Activated CD8-positive, alpha-beta memory T cell treated with anti-CD3 and anti-CD28 coated beads, Interleukin-2, amount 50 U/mL, for 1 hour (primary cell): ENCODE measurements around the gene C11orf54.
A peak's percentile ranks its signal among the peaks of the same experiment; 100 is the strongest.
"Not testable (repeated sequence)": the region's sequence is repeated elsewhere in the genome, so short reads cannot be mapped to it uniquely, and the experiment has no call there.

Source experiments
- DNase-seq: peaks from one replicate; pipeline ENCODE4 v3.0.0-alpha.2; 2020; ENCODE audit errors: extremely low read depth

C11orf54 gene

DNA sequence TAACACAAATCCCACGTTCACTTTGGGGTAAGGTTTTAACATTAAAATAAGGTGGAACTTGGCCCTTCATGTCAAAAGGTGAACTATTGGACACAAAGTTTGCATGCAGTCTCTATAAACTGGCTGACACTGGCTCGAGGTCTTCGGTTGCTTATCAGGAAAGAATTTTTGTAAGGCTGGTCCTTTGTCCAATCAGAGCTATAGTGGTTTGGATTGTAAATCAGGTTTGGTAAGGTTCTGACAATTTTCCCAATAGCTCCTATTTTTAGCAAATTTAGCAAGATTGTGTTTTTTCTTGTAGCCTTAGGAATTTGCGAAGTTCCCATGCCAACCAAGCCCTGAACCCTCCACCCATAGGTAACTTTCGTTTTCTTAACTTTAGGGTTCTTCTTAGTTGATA is 25.0 kb downstream of the C11orf54 start:
- no peak for DNase-seq

DNA sequence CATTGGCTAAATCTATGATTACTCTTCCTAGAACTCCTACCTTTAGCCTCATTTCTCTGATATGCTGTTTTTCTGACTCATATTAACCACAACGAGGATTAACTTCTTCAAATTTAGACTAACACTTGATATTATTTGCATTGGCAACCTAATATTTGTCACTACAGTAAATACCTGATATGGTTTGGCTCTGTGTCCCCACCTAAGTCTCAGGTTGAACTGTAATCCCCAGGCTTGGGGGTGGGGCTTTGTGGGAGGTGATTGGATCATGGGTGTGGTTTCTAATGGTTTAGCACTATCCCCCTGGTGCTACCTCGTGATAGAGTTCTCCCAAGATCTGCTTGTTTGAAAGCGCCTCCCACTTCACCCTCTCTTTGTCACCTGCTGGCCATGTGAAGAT is 25.5 kb downstream of the C11orf54 start:
- DNase-seq: no peak

DNA sequence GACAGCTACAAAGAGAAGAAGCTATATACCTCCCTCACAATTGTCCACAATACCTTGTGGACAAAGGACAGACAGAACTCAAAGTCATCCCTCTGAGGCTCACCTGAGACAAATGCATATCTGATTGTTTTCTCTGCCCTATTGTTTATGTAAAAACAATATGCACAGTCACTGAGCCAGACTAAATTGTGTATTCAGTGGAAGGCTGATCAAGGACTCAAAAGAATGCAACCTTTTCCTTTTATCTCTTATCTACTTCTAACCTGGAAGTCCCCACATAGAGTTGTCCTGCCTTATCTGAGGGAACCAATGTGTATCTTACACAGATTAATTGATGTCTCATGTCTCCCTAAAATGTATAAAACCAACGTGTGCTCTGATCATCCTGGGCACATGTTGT is 28.7 kb downstream of the C11orf54 start:
- no peak for DNase-seq

DNA sequence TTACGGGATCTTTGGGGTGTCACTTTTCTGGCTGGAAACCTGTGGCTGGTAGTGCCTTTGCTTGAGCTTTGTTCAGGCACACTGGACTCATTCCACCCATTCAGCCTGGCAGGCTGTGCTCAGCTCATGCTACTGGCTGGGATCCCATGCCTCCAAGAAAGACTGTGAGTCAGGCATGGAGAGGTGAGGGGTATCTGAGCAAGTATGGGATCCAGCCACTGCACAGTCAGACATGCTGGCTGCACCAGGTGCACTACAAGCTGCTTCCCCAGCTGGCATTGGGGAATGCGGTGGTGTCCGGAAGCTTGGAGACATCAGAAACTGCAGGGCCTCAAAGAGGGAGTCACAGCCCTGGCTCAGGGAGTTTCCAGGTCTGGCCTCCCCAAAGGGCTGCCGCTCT is 30.7 kb downstream of the C11orf54 start:
- no peak for DNase-seq

DNA sequence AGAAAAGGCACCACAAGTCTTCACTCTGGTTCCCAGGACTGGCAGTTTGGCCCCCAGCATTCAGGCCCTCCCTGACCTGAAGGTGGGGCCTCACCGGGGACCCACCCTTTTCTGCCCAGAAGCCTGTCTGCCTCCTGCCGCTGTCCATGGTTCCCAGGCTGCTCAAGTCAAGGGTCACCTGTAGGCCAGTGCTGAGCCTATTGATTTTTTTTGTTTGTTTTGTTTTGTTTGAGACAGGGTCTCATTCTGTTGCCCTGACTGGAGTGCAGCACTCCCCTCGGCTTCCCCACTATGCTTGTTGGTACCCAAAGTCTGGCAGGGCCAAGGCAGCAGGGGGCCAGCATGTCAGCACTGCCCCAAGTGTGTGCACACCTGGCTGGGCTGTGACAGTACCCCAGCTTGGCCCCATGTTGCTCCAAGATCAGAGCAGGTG is 31.6 kb downstream of the C11orf54 start:
- no peak for DNase-seq

DNA sequence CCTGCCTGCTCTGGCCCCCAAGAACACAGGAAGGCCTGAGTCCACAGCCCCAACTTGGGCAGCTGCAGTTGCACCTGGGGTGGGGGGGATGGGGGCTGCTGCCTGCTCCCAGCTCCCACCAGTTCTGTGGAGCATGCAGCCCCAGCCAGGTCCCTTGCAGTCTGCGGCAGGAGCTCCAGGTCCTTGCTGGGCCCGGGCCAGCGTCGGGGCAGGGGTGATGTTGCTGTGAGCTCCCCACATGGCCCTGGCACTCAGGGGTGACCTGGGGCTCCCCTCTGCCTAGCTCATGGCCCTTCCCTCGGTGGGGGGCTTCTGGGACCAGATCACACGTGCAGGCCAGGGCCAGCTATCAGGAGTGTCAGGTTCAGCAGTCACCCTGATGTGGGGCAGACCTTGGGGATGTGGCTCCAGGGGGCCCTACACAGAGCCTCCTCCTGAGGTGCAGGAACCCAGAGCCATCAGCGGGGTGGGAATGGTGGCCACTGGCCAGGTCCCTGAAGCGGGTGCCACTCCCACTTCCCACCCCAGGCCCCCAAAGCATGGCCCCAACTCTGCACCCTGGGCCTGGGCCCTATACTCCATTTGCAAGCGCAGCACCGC is 32.2 kb downstream of the C11orf54 start:
- DNase-seq: no peak

DNA sequence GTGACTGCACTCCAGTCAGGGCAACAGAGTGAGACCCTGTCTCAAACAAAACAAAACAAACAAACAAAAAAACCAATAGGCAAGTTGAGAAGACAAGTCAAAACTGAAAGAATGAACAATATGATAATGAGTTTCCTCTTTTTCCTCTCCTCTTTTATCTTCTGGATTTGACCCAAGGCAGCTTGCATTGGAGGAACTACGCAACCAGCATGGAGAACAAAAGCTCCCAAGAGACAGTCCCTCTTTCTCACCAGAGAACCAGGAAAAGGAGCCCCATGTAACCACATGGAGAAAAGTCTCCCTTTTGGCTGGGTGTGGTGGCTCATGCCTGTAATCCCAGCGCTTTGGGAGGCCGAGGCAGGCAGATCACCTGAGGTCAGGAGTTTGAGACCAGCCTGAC is 33.1 kb downstream of the C11orf54 start:
- not testable (repeated sequence) for DNase-seq

DNA sequence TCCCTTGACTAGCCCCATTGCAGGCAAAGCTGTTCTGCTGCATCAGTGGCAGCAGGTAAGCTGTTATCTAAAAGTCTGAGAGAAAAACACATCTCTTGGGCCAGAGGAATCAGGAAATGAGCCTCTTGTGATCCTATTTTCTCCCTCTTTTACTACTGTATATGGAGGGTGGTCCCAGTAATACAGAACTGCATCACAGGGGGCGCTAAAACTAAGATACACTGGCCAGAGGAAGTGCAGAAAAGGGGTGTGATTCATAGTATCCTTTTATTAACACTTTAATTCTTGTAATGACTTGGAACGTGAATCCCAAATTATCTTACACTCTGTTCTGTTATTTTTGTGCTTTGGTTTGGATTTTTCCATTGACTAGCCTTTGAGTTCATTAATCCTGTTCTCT is 33.8 kb downstream of the C11orf54 start:
- DNase-seq: no peak

DNA sequence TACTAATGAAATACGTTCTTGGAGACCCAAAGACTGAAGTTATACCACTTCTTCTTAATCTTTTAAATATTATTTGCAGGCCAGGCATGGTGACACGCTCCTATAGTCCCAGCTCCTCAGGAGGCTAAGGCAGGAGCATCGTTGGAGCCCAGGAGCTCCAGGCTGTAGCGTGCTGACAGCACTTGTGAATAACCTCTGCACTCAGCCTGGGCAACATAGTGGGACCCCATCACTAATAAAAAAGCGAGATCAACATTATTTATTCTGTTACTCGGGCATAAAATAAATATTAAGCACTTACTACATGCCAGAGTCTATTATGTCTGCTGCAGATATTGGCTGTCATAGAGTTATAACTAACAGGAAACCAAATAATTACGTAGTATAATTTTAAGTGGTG is 41.9 kb downstream of the C11orf54 start:
- DNase-seq: no peak

DNA sequence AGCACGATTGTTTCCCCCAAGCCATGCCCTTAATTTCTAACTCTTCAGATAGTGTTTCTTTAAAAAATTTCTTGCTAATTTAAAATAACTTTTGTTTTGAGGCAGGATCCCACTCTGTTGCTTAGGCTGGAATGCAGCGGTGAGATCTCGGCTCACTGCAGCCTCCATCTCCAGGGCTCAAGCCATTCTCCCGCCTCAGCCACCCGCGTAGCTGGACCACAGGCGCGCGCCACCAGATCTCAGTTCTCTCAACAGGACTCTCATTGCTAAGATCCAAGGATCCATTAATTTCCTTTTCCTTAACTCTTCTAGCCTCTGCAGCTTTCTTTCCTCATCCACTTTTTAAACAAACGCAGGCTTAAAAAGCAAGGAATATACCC is 42.3 kb downstream of the C11orf54 start:
- DNase-seq: no peak

DNA sequence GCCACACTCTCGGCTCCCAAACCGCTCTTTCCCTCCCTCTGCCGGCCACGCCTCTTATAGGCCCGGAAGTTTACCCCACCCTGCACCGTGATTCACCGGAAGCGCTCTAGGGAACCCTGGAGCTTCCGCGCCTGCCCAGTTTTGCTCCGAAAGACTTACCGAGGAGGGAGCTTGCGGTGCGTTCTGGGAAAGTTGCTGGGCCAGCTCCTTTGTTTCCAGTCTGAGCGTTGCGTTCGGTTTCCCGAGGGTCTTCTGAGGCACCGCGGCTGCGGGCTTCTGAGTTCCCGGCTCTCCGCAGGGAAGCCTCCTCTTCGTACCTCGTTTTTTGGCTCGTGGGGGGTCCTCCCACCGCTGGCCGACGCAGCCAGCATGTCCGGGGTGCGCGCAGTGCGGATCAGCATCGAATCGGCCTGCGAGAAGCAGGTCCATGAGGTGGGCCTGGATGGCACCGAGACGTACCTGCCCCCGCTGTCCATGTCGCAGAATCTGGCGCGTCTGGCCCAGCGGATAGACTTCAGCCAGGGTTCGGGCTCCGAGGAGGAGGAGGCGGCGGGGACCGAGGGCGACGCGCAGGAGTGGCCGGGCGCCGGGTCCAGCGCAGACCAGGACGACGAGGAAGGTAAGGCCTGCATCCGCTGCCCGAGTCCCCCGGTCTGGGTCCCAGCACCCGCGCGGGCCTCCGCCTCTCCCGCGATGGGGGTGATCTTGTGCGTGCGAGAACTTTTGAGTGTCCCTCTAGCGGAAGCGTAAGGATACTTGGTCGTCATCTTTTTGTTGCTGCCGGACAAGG is 42.9 kb downstream of the C11orf54 start, which contains the start of gene MED17:
Gene MED17 (plus strand): TSS at position 138 of the 790 bp plus-strand sequence. CDS start 232 bp downstream, at position 370.
- peak; percentile 74 for DNase-seq

DNA sequence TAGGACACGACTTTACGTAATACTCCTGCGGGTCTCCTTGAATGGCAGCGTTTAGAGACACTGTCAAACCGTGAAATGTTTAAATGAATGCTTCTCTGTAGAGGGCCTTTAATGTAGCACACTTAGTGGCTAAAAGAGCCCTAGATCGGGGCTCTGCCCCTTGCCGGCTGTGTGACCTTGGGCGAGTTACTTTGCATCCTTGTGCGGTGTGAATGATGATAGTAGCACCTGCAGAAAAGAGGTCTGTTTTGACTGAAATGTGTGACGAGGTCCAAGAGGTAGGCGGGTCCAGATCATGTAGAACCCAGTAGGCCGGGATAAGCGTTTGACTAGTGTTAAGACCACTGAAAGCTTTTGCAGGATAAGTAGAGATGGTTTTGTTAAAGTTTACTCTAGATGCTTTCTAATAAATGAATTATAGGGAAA is 43.5 kb downstream of the C11orf54 start:
- no peak for DNase-seq

DNA sequence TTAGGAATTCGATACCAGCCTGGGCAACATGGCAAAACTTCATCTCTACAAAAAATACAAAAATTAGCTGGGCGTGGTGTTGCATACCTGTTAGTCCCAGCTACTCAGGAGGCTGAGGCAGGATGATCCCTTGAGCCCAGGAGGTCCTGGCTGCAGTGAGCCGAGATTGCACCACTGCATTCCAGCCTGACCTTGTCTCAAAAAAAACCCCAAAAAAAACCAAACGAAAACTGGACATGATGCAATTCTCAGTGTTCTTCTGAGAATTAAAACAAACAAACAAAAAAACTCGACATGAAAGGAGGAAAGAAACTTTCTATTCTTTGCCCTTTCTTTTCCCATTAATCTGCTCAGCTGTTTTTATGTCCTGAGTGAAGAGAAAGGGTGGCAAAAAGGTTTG is 50.0 kb downstream of the C11orf54 start:
- no peak for DNase-seq

DNA sequence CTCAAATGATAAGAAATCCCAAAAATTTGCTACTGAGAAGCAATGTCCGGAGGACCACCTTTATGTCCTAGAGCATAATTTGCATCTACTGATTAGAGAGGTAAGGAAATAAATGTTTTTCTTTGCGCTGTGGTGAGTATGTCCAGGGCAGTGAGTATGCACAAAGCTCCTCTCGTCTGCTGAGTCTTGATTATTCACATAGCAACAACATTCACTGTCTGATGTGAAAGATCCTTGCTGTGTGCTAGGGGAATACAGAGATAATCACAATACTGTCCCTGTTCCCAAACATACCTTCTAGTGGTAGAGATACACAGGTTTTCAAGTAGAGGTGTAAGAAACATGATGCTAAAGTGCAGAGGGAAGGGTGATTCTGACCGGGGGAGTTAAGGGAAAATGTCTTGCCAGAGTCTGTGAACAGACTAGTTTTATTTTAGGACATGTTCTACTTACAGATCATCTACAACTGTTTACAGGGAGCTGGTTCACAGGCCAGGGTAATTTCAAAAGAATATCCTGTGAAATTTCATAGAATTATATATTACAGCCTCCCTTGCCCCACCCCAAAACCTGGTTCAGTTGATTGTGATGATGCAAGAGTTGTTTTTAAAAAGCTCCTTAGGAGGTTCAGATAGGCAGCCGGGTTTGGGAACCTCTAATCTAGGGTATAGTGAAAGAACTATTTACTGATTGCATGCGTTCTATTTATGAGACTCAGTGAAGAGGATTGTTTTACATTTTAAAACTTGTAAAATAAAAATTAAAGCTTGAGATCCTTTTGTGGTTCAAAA is 55.2 kb downstream of the C11orf54 start:
- no peak for DNase-seq

DNA sequence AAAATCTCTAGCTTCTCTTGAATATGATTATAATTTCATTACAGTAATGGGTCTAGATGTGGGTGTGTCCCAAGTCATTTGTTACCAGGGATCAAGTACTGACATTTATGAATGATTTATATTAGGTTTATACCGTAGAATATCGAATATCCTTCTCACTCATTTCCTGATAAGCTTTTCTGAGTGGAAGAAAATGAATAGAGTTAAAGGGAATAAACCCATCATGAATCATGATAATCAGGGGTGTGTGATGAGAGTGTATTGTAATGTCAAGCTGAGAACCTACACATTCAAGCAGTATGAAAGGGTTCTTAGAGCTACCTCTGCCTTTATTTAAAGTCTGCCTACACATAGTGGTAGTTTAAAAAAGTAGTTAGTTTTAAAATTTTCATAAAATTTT is 59.9 kb downstream of the C11orf54 start:
- DNase-seq: no peak

DNA sequence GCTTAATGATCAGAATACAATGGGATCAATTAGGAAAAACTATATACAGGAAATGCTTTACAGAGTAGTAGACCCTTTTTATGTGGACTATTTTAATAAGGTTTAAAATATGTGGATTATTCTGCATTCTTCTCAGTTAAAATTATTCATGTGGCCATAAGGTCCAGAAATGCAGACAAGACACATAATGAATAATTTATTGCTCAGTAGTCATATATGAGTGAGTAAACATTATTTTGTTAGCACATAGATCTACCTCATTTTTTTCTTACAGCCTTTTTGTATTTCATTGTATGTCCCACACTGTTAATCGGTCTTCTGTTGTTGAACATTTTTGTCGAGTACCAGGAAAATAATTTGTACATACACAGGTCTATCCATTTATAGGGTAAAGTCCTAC is 63.4 kb downstream of the C11orf54 start:
- no peak for DNase-seq

DNA sequence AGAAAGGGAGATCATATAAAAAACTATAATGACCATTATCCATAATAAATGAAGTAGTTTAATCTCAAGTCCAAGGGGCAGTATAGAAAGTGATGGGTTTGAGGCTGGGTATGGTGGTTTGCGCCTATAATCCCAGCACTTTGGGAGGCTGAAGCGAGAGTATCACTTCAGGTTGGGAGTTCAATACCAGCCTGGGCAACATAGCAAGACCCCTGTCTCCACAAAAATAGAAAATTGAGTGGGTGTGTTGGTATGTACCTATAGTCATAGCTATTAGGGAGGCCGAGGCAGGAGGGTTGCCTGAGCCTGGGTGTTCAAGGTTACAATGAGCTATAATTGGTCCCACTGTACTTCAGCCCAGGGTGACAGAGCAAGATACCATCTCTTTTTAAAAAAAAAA is 66.5 kb downstream of the C11orf54 start:
- no peak for DNase-seq

DNA sequence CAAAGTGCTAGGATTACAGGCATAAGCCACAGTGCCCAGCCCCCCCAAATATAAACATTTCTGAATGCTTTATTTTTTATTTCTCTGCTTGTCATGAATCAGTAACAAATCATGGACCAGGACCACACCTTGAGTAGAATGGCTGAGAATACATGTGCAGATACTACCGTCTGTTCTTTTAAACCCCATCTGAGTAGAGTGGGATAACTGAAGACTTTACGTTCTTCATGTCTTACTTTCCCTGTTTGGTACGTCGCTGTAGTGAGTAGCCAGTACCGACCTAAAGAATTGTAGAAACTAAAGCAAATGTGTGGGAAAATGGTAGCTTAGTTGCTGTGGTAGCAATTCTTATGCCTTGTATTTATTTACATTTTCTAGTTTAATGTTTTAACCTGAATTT is 72.5 kb downstream of the C11orf54 start:
- DNase-seq: no peak
